HCT116 (cell line): ENCODE results near the gene PATE2.

Experiments used
- CEBPB ChIP-seq: IDR thresholded peaks from 2 replicates; pipeline ENCODE4 v1.6.1; 2012; ENCODE audit warnings: low read depth
- CTCF ChIP-seq, 3 experiments: fragments of 200-600 bp in 1 of 3; sonication (generic) in 1 of 3; IDR thresholded peaks in 2 of 3; conservative IDR thresholded peaks in 1 of 3; 2 replicates each; pipeline ENCODE4 v1.5.1; 2012 to 2017; ENCODE audit warnings: low read depth in 2 of 3, low read length in 2 of 3, antibody characterized with exemption in 1 of 3, borderline replicate concordance in 1 of 3, control low read depth in 1 of 3, mild to moderate bottlenecking in 1 of 3, mixed read lengths in 1 of 3, mixed run types in 1 of 3, moderate library complexity in 1 of 3; ENCODE audit not compliant: insufficient read depth in 1 of 3
- EZH2 ChIP-seq: fragments of 200-600 bp; sonication (generic); IDR thresholded peaks from 2 replicates; pipeline ENCODE4 v1.6.1; 2017; ENCODE audit warnings: antibody characterized with exemption, mixed run types
- POLR2A ChIP-seq: IDR thresholded peaks from 2 replicates; pipeline ENCODE4 v1.7.0; 2011; ENCODE audit warnings: borderline replicate concordance; ENCODE audit not compliant: insufficient read depth, insufficient read length; ENCODE audit errors: extremely low read depth
- REST ChIP-seq: IDR thresholded peaks from 2 replicates; pipeline ENCODE4 v1.6.1; 2012; ENCODE audit warnings: low read depth
- SP1 ChIP-seq: IDR thresholded peaks from 2 replicates; pipeline ENCODE4 v1.6.1; 2012; ENCODE audit warnings: low read depth
- YY1 ChIP-seq: IDR thresholded peaks from 2 replicates; pipeline ENCODE4 v1.6.1; 2011; ENCODE audit warnings: low read length, low read depth, moderate library complexity, mild to moderate bottlenecking; ENCODE audit not compliant: insufficient replicate concordance; ENCODE audit errors: extremely low read depth
- ZNF274 ChIP-seq: fragments of 200-500 bp; sonication (Bioruptor generic); IDR thresholded peaks from 2 replicates; pipeline ENCODE4 v1.6.1; 2014; ENCODE audit warnings: mild to moderate bottlenecking, low read depth, low read length, inconsistent platforms
- TF ChIP-seq, protein P1 (sequence below): IDR thresholded peaks from 2 replicates; pipeline ENCODE4 v1.6.1; 2011; ENCODE audit warnings: mild to moderate bottlenecking, low read length, moderate library complexity; ENCODE audit not compliant: insufficient replicate concordance; ENCODE audit errors: extremely low read depth
- TF ChIP-seq, protein P2 (sequence below): IDR thresholded peaks from 2 replicates; pipeline ENCODE4 v1.6.1; 2012

GRCh38 chr11:125766251-125766650 is 12.4 kb downstream of the PATE2 start:
- TF ChIP-seq ZNF274 (no peak), REST (no peak), CTCF (IDR thresholded peaks at IDR 0.05 in 2 of 3, conservative IDR thresholded peaks at IDR 0.05 in 1 of 3; ENCODE audit: borderline replicate concordance in 1 of 3, insufficient read depth in 1 of 3, low read depth in 2 of 3, low read length in 2 of 3) (no peak), CEBPB (no peak), POLR2A (no peak), EZH2 (no peak), YY1 (no peak), SP1 (no peak)
- TF ChIP-seq, protein P1, sequence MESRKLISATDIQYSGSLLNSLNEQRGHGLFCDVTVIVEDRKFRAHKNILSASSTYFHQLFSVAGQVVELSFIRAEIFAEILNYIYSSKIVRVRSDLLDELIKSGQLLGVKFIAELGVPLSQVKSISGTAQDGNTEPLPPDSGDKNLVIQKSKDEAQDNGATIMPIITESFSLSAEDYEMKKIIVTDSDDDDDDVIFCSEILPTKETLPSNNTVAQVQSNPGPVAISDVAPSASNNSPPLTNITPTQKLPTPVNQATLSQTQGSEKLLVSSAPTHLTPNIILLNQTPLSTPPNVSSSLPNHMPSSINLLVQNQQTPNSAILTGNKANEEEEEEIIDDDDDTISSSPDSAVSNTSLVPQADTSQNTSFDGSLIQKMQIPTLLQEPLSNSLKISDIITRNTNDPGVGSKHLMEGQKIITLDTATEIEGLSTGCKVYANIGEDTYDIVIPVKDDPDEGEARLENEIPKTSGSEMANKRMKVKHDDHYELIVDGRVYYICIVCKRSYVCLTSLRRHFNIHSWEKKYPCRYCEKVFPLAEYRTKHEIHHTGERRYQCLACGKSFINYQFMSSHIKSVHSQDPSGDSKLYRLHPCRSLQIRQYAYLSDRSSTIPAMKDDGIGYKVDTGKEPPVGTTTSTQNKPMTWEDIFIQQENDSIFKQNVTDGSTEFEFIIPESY: no peak
- TF ChIP-seq, protein P2, sequence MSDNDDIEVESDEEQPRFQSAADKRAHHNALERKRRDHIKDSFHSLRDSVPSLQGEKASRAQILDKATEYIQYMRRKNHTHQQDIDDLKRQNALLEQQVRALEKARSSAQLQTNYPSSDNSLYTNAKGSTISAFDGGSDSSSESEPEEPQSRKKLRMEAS: no peak
